Stimulated activated memory B cell treated with anti-CD40 and anti-IgM and Interleukin-4, amounts not matched to agents 10 μg/mL and 1 μg/mL and 100 μg/mL, for 72 hours (primary cell): ENCODE data around the gene SCRN1.

Experiments used
- ATAC-seq: fragments of 150-1000 bp; cut with Tn5 transposase; 2 replicates; pipeline ENCODE4 v1.10.0; 2021
- H3K27ac Mint-ChIP-seq: one replicate; pipeline ENCODE4 v1.8.0; 2022; ENCODE audit warnings: mild to moderate bottlenecking, mixed read lengths
- H3K27me3 Mint-ChIP-seq: one replicate; pipeline ENCODE4 v1.8.0; 2022; ENCODE audit warnings: mixed read lengths
- H3K36me3 Mint-ChIP-seq: one replicate; pipeline ENCODE4 v1.8.0; 2022; ENCODE audit warnings: mixed read lengths
- H3K4me1 Mint-ChIP-seq: one replicate; pipeline ENCODE4 v1.8.0; 2022; ENCODE audit warnings: mixed read lengths
- H3K4me3 Mint-ChIP-seq: one replicate; pipeline ENCODE4 v1.8.0; 2022; ENCODE audit warnings: mild to moderate bottlenecking, moderate library complexity, mixed read lengths
- H3K9me3 Mint-ChIP-seq: one replicate; pipeline ENCODE4 v1.8.0; 2022; ENCODE audit warnings: mixed read lengths

SCRN1 gene

GRCh38 chr7:29987811-29988317 is 1.7 kb downstream of the SCRN1 start:
- H3K9me3 Mint-ChIP-seq = no peaks in the 10 kb centered on the region
- peaks cover 36% of the 10 kb centered on the region for H3K4me1 Mint-ChIP-seq
- H3K27ac Mint-ChIP-seq = peak overlapping the region; percentile 76
- no peak for ATAC-seq
- no peaks in the 10 kb centered on the region for H3K36me3 Mint-ChIP-seq
- H3K4me3 Mint-ChIP-seq = peak overlapping the region; percentile 86
- no peaks in the 10 kb centered on the region for H3K27me3 Mint-ChIP-seq

GRCh38 chr7:29987083-29987482 is 2.5 kb downstream of the SCRN1 start:
- Mint-ChIP-seq H3K36me3 (no peaks in the 10 kb centered on the region), H3K27ac (peak overlapping the region; percentile 76), H3K4me3 (peak overlapping the region; percentile 70), H3K4me1 (peaks cover 36% of the 10 kb centered on the region), H3K27me3 (no peaks in the 10 kb centered on the region), H3K9me3 (no peaks in the 10 kb centered on the region)
- no peak for ATAC-seq

GRCh38 chr7:29980151-29980550 is 9.4 kb downstream of the SCRN1 start:
- no peaks in the 10 kb centered on the region for H3K36me3 Mint-ChIP-seq
- no peak for ATAC-seq
- H3K9me3 Mint-ChIP-seq = no peaks in the 10 kb centered on the region

GRCh38 chr7:29977886-29978651 is 11.5 kb downstream of the SCRN1 start:
- Mint-ChIP-seq H3K36me3 (no peaks in the 10 kb centered on the region), H3K4me1 (peaks cover 55% of the 10 kb centered on the region), H3K27ac (no peak overlapping the region), H3K9me3 (no peaks in the 10 kb centered on the region), H3K27me3 (no peaks in the 10 kb centered on the region), H3K4me3 (no peak overlapping the region)
- ATAC-seq = no peak

More at GRCh38 chr7:29980151-29980550, 9.4 kb downstream of the SCRN1 start:
- H3K4me1 Mint-ChIP-seq = peaks cover 49% of the 10 kb centered on the region
- H3K27me3 Mint-ChIP-seq = no peaks in the 10 kb centered on the region
- no peak overlapping the region for H3K27ac Mint-ChIP-seq
- H3K4me3 Mint-ChIP-seq = no peak overlapping the region

- H3K4me1 Mint-ChIP-seq = peaks cover 57% of the 10 kb centered on the region
- H3K4me3 Mint-ChIP-seq = no peak overlapping the region
- H3K27ac Mint-ChIP-seq = no peak overlapping the region
- ATAC-seq = no peak
- no peaks in the 10 kb centered on the region for H3K27me3 Mint-ChIP-seq
- H3K9me3 Mint-ChIP-seq = no peaks in the 10 kb centered on the region
- H3K36me3 Mint-ChIP-seq = no peaks in the 10 kb centered on the region
Measured at GRCh38 chr7:29976673-29977415, 12.8 kb downstream of the SCRN1 start.

GRCh38 chr7:29976266-29976665 is 13.3 kb downstream of the SCRN1 start:
- H3K36me3 Mint-ChIP-seq = no peaks in the 10 kb centered on the region
- no peak overlapping the region for H3K27ac Mint-ChIP-seq
- H3K4me1 Mint-ChIP-seq = peaks cover 57% of the 10 kb centered on the region
- no peak overlapping the region for H3K4me3 Mint-ChIP-seq
- H3K27me3 Mint-ChIP-seq = no peaks in the 10 kb centered on the region
- no peak for ATAC-seq
- H3K9me3 Mint-ChIP-seq = no peaks in the 10 kb centered on the region

- H3K4me1 Mint-ChIP-seq = peaks cover 57% of the 10 kb centered on the region
- H3K27ac Mint-ChIP-seq = no peak overlapping the region
- H3K9me3 Mint-ChIP-seq = no peaks in the 10 kb centered on the region
- H3K4me3 Mint-ChIP-seq = no peak overlapping the region
- ATAC-seq = no peak
- no peaks in the 10 kb centered on the region for H3K36me3 Mint-ChIP-seq
- no peaks in the 10 kb centered on the region for H3K27me3 Mint-ChIP-seq
Measured at GRCh38 chr7:29975561-29975960, 14.0 kb downstream of the SCRN1 start.

GRCh38 chr7:29974286-29974685 is 15.3 kb downstream of the SCRN1 start:
- peaks cover 6% of the 10 kb centered on the region for H3K36me3 Mint-ChIP-seq
- H3K27me3 Mint-ChIP-seq = no peaks in the 10 kb centered on the region
- no peak for ATAC-seq
- no peaks in the 10 kb centered on the region for H3K9me3 Mint-ChIP-seq
- no peak overlapping the region for H3K27ac Mint-ChIP-seq
- H3K4me1 Mint-ChIP-seq = peaks cover 60% of the 10 kb centered on the region
- H3K4me3 Mint-ChIP-seq = no peak overlapping the region

GRCh38 chr7:29972315-29972669 is 17.3 kb downstream of the SCRN1 start:
- Mint-ChIP-seq H3K27me3 (no peaks in the 10 kb centered on the region), H3K4me3 (no peak overlapping the region), H3K4me1 (peaks cover 51% of the 10 kb centered on the region), H3K36me3 (peaks cover 22% of the 10 kb centered on the region), H3K9me3 (no peaks in the 10 kb centered on the region), H3K27ac (no peak overlapping the region)
- no peak for ATAC-seq

GRCh38 chr7:29971566-29972314 is 17.9 kb downstream of the SCRN1 start:
- H3K27ac Mint-ChIP-seq = no peak overlapping the region
- H3K36me3 Mint-ChIP-seq = peaks cover 23% of the 10 kb centered on the region
- no peak for ATAC-seq
- peaks cover 48% of the 10 kb centered on the region for H3K4me1 Mint-ChIP-seq
- no peak overlapping the region for H3K4me3 Mint-ChIP-seq
- H3K27me3 Mint-ChIP-seq = no peaks in the 10 kb centered on the region
- H3K9me3 Mint-ChIP-seq = no peaks in the 10 kb centered on the region

- no peaks in the 10 kb centered on the region for H3K27me3 Mint-ChIP-seq
- no peaks in the 10 kb centered on the region for H3K9me3 Mint-ChIP-seq
- H3K27ac Mint-ChIP-seq = peak overlapping the region; percentile 4
- peaks cover 34% of the 10 kb centered on the region for H3K36me3 Mint-ChIP-seq
- no peak overlapping the region for H3K4me3 Mint-ChIP-seq
- H3K4me1 Mint-ChIP-seq = peaks cover 43% of the 10 kb centered on the region
- no peak for ATAC-seq
Measured at GRCh38 chr7:29970158-29970557, 19.4 kb downstream of the SCRN1 start.

- Mint-ChIP-seq H3K36me3 (peaks cover 37% of the 10 kb centered on the region), H3K4me1 (peaks cover 42% of the 10 kb centered on the region), H3K4me3 (no peak overlapping the region), H3K27ac (peak overlapping the region; percentile 4), H3K27me3 (no peaks in the 10 kb centered on the region), H3K9me3 (no peaks in the 10 kb centered on the region)
- ATAC-seq = no peak
Measured at GRCh38 chr7:29969738-29970137, 19.9 kb downstream of the SCRN1 start.

GRCh38 chr7:29968683-29969395 is 20.8 kb downstream of the SCRN1 start:
- Mint-ChIP-seq H3K27me3 (no peaks in the 10 kb centered on the region), H3K27ac (no peak overlapping the region), H3K36me3 (peaks cover 37% of the 10 kb centered on the region), H3K4me1 (peaks cover 42% of the 10 kb centered on the region), H3K9me3 (no peaks in the 10 kb centered on the region), H3K4me3 (no peak overlapping the region)
- no peak for ATAC-seq

- Mint-ChIP-seq H3K27ac (no peak overlapping the region), H3K4me1 (peaks cover 18% of the 10 kb centered on the region), H3K27me3 (no peaks in the 10 kb centered on the region), H3K4me3 (no peak overlapping the region), H3K36me3 (peaks cover 44% of the 10 kb centered on the region), H3K9me3 (no peaks in the 10 kb centered on the region)
- no peak for ATAC-seq
Measured at GRCh38 chr7:29965030-29965429, 24.6 kb downstream of the SCRN1 start.

- no peak for ATAC-seq
- Mint-ChIP-seq H3K9me3 (no peaks in the 10 kb centered on the region), H3K36me3 (peaks cover 32% of the 10 kb centered on the region), H3K4me3 (no peak overlapping the region), H3K4me1 (peaks cover 35% of the 10 kb centered on the region), H3K27me3 (no peaks in the 10 kb centered on the region), H3K27ac (no peak overlapping the region)
Measured at GRCh38 chr7:29962035-29962434, 27.6 kb downstream of the SCRN1 start.
